ENCODE data around the gene TSHZ3. TPM values are rescaled to one million over a fixed set of nuclear protein-coding genes. Genes with fewer than 3 reads are reported as not detected.

TSHZ3 gene
- total RNA-seq, 6 donors from 2014 or later: 2.9 to 10.1 (median 6.3) TPM

DNA sequence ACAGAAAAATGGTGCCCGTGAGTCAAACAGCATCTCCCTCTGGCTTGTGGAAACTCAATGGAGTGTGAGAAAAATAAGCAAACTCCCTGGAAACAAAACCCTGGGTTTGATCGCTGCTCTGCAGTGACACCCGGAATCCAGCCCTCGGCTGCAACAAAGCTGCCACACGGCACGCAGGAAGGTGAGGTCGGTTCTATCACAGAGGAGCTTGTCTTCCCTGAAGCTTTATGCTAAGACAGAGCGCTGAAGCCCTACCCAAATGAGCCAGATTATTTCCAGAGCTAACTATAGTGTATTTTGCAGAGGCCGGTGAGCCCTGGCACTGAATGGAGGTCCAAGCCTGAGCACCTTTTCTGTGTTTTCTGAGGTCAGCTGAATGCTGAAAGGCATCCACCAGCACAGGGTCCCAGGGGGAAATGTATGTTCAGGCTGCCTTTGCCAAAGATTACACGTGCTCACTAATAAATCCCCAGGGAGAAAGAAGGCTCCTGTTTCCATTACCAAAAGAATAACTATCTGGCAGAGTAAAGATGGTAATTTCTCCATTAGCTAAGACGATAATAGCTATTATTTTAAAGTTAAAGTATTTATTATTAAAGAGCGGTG is 77.8 kb downstream of the TSHZ3 start:
- Histone ChIP-seq H3K36me3 (peaks cover 0 to 6% (median 0%) of the 10 kb centered on the region in 4 donors), H3K9me3 (no peaks in the 10 kb centered on the region), H3K4me1 (no peaks in the 10 kb centered on the region), H3K27ac (no peak overlapping the region), H3K4me3 (no peak overlapping the region), H3K27me3 (no peaks in the 10 kb centered on the region)
- DNase-seq (no peak), ATAC-seq (ENCODE audit: low FRiP score in 2 of 2) (no peak)
- WGBS, 2 donors: 82 to 84% methylated on average over 5 to 12 of the region's 12 CpGs
- TF ChIP-seq POLR2A (IDR thresholded peaks at IDR 0.05) (no peak), POLR2AphosphoS5 (IDR thresholded peaks at IDR 0.05) (no peak), CTCF (IDR thresholded peaks at IDR 0.05) (no peak), EP300 (IDR thresholded peaks at IDR 0.05) (no peak)

DNA sequence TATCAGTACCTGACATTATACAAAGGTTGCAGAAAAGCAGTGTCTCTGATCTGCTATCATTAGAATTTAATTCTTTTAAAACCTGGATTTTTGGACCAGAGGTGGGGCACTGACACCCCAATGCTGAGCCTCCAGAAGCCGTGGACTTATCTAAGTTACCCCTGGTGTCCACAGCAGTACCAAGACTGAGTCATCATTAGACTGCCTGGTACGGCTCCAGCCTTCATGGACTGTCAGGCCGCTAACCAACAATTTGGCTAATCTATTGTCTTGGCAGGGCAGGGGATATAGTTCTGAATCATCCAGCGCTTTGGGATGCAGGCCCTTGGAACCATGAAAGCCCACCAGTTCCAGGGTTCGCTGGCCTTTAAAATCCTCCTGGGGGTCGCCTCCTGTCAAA is 78.3 kb downstream of the TSHZ3 start:
- 83 to 88% methylated on average over 6 of the region's 6 CpGs for WGBS, 2 donors
- Histone ChIP-seq H3K9me3 (no peaks in the 10 kb centered on the region), H3K4me1 (no peaks in the 10 kb centered on the region), H3K4me3 (no peak overlapping the region), H3K27ac (no peak overlapping the region), H3K27me3 (no peaks in the 10 kb centered on the region), H3K36me3 (peaks cover 0 to 3% (median 0%) of the 10 kb centered on the region in 4 donors)
- no peak for DNase-seq
- peak in 1 of 2 donors; percentile 52 for ATAC-seq (ENCODE audit: low FRiP score in 2 of 2)
- TF ChIP-seq CTCF (IDR thresholded peaks at IDR 0.05) (no peak), EP300 (IDR thresholded peaks at IDR 0.05) (no peak), POLR2AphosphoS5 (IDR thresholded peaks at IDR 0.05) (no peak), POLR2A (IDR thresholded peaks at IDR 0.05) (no peak)

- Histone ChIP-seq H3K36me3 (peaks cover 0 to 3% (median 0%) of the 10 kb centered on the region in 4 donors), H3K27me3 (no peaks in the 10 kb centered on the region), H3K4me1 (no peaks in the 10 kb centered on the region), H3K9me3 (no peaks in the 10 kb centered on the region), H3K27ac (no peak overlapping the region), H3K4me3 (no peak overlapping the region)
- ATAC-seq (ENCODE audit: low FRiP score in 2 of 2) (no peak), DNase-seq (no peak)
- TF ChIP-seq CTCF (IDR thresholded peaks at IDR 0.05) (no peak), EP300 (IDR thresholded peaks at IDR 0.05) (no peak)
- WGBS, 2 donors: 76 to 90% methylated on average over 6 to 10 of the region's 10 CpGs
These were observed 79.7 kb downstream of the TSHZ3 start for GRCh38 chr19:31269425-31270127.

- Histone ChIP-seq H3K9me3 (no peaks in the 10 kb centered on the region), H3K4me1 (no peaks in the 10 kb centered on the region), H3K27me3 (no peaks in the 10 kb centered on the region), H3K36me3 (peaks cover 0 to 3% (median 0%) of the 10 kb centered on the region in 4 donors), H3K4me3 (no peak overlapping the region), H3K27ac (no peak overlapping the region)
- TF ChIP-seq CTCF (IDR thresholded peaks at IDR 0.05) (no peak), EP300 (IDR thresholded peaks at IDR 0.05) (no peak), POLR2A (IDR thresholded peaks at IDR 0.05) (no peak), POLR2AphosphoS5 (IDR thresholded peaks at IDR 0.05) (no peak)
- ATAC-seq (ENCODE audit: low FRiP score in 2 of 2): no peak
- no peak for DNase-seq
- 89 to 91% methylated on average over 13 to 15 of the region's 15 CpGs for WGBS, 2 donors
These were observed 80.4 kb downstream of the TSHZ3 start for GRCh38 chr19:31268751-31269383.
